HL-60 (cell line): Measurements from ENCODE around the gene PRPF6.
A peak's percentile ranks its signal among the peaks of the same experiment; 100 is the strongest.

Source experiments
- DNase-seq, 2 experiments: peaks; one replicate each; pipeline ENCODE4 v3.0.0-alpha.2; 2010 to 2020; ENCODE audit warnings: low read depth in 1 of 2, low spot score in 1 of 2
- H3K27ac ChIP-seq: fragments of 250-450 bp; sonication (Bioruptor Pico); replicated peaks from 2 replicates; pipeline ENCODE4 v1.5.1; 2020; ENCODE audit warnings: mild to moderate bottlenecking, moderate library complexity
- H3K27me3 ChIP-seq: fragments of 250-450 bp; sonication (Bioruptor Pico); 2 replicates; pipeline ENCODE4 v1.5.1; 2021; ENCODE audit warnings: mild to moderate bottlenecking, moderate library complexity; ENCODE audit not compliant: insufficient read depth, poor library complexity, severe bottlenecking
- H3K4me3 ChIP-seq: replicated peaks from 2 replicates; pipeline ENCODE4 v1.5.1; 2011; ENCODE audit warnings: mild to moderate bottlenecking, control low read depth, low read length; ENCODE audit not compliant: insufficient read depth
- GABPA ChIP-seq: IDR thresholded peaks from 2 replicates; pipeline ENCODE4 v1.6.1; 2012; ENCODE audit warnings: low read depth
- POLR2AphosphoS5 ChIP-seq: IDR thresholded peaks from 2 replicates; pipeline ENCODE4 v1.6.1; 2012; ENCODE audit warnings: low read depth
- SPI1 ChIP-seq: IDR thresholded peaks from 2 replicates; pipeline ENCODE4 v1.6.1; 2012; ENCODE audit warnings: low read depth, mild to moderate bottlenecking, borderline replicate concordance
- long read RNA-seq: library from polyadenylated mRNA; unstranded; transcript quantifications from one replicate; pipeline ENCODE4 v2.0.0, GENCODE V29; 2020
- TF ChIP-seq, protein P1 (sequence below): IDR thresholded peaks from one replicate; pipeline ENCODE4 v1.5.1; 2011; ENCODE audit warnings: low read length, control low read depth, inconsistent platforms; ENCODE audit not compliant: insufficient read depth
- TF ChIP-seq, protein P2 (sequence below): IDR thresholded peaks from 2 replicates; pipeline ENCODE4 v1.6.1; 2012; ENCODE audit warnings: low read depth; ENCODE audit not compliant: insufficient replicate concordance

PRPF6 gene, protein sequence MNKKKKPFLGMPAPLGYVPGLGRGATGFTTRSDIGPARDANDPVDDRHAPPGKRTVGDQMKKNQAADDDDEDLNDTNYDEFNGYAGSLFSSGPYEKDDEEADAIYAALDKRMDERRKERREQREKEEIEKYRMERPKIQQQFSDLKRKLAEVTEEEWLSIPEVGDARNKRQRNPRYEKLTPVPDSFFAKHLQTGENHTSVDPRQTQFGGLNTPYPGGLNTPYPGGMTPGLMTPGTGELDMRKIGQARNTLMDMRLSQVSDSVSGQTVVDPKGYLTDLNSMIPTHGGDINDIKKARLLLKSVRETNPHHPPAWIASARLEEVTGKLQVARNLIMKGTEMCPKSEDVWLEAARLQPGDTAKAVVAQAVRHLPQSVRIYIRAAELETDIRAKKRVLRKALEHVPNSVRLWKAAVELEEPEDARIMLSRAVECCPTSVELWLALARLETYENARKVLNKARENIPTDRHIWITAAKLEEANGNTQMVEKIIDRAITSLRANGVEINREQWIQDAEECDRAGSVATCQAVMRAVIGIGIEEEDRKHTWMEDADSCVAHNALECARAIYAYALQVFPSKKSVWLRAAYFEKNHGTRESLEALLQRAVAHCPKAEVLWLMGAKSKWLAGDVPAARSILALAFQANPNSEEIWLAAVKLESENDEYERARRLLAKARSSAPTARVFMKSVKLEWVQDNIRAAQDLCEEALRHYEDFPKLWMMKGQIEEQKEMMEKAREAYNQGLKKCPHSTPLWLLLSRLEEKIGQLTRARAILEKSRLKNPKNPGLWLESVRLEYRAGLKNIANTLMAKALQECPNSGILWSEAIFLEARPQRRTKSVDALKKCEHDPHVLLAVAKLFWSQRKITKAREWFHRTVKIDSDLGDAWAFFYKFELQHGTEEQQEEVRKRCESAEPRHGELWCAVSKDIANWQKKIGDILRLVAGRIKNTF
- long read RNA-seq, transcript PRPF6-201 (21 exons, 3,044 nt) = major isoform, 1,696 of 1,869 reads
- long read RNA-seq, partial matches to known transcripts = 68 of 1,869 reads
- long read RNA-seq, other reads (novel, unspliced or antisense) = 105 of 1,869 reads

DNA sequence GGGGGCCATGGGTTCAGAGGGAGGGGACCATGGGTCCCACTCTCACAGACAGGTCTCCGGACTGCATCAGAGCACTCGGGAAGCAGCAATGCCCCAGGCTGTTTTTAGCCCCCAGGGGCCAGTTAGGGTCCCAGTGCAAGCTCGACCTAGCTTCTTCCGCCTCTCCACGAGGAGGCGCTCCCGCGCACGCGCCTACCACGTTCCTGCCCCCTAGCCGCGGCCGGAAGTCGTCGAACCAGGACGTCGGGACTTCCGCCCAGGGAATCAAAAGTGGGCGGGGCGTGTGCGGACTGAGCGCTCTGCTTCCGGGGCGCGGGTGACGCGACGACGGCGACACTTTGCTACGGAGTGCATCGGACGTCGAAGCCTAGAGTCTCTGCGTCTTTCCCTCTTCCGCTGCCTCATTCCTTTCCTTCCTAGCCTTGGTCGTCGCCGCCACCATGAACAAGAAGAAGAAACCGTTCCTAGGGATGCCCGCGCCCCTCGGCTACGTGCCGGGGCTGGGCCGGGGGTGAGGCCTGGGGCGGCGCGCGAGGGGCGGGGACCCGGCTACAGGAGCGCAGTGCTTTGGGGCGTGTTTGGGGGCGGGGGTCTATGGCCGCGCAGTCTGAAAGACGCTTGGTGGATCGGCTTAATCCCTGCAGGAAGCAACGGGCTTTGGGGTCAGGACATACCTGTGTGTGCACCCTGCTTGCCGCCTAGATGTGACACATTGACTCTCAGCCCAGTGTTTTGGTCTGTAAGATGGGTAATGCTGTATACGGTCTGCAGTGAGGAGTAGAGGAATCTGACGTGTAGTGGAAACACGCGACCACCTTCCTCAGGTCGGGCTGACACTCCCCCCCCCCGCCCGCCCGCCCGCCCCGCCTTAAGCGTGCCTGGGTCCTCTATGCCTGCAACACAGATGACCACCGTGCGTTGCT is at the start of gene PRPF6:
PRPF6 (plus strand) TSS at position 327 of the 923 bp plus-strand sequence; CDS start at position 441, 114 bp downstream.
- 0 out of 2 replicates have a peak, but pooled peaks have one; percentile 69 for TF ChIP-seq POLR2AphosphoS5
- peak; percentile 67; the same call in 1 of the 2 replicates for TF ChIP-seq SPI1
- TF ChIP-seq, protein P1, sequence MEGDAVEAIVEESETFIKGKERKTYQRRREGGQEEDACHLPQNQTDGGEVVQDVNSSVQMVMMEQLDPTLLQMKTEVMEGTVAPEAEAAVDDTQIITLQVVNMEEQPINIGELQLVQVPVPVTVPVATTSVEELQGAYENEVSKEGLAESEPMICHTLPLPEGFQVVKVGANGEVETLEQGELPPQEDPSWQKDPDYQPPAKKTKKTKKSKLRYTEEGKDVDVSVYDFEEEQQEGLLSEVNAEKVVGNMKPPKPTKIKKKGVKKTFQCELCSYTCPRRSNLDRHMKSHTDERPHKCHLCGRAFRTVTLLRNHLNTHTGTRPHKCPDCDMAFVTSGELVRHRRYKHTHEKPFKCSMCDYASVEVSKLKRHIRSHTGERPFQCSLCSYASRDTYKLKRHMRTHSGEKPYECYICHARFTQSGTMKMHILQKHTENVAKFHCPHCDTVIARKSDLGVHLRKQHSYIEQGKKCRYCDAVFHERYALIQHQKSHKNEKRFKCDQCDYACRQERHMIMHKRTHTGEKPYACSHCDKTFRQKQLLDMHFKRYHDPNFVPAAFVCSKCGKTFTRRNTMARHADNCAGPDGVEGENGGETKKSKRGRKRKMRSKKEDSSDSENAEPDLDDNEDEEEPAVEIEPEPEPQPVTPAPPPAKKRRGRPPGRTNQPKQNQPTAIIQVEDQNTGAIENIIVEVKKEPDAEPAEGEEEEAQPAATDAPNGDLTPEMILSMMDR = peak; percentile 67
- TF ChIP-seq GABPA = peak; percentile 98
- TF ChIP-seq, protein P2, sequence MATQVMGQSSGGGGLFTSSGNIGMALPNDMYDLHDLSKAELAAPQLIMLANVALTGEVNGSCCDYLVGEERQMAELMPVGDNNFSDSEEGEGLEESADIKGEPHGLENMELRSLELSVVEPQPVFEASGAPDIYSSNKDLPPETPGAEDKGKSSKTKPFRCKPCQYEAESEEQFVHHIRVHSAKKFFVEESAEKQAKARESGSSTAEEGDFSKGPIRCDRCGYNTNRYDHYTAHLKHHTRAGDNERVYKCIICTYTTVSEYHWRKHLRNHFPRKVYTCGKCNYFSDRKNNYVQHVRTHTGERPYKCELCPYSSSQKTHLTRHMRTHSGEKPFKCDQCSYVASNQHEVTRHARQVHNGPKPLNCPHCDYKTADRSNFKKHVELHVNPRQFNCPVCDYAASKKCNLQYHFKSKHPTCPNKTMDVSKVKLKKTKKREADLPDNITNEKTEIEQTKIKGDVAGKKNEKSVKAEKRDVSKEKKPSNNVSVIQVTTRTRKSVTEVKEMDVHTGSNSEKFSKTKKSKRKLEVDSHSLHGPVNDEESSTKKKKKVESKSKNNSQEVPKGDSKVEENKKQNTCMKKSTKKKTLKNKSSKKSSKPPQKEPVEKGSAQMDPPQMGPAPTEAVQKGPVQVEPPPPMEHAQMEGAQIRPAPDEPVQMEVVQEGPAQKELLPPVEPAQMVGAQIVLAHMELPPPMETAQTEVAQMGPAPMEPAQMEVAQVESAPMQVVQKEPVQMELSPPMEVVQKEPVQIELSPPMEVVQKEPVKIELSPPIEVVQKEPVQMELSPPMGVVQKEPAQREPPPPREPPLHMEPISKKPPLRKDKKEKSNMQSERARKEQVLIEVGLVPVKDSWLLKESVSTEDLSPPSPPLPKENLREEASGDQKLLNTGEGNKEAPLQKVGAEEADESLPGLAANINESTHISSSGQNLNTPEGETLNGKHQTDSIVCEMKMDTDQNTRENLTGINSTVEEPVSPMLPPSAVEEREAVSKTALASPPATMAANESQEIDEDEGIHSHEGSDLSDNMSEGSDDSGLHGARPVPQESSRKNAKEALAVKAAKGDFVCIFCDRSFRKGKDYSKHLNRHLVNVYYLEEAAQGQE = no peak
- H3K27me3 ChIP-seq = no peaks in the 10 kb centered on the region
- H3K4me3 ChIP-seq = peak within 1 kb of the TSS; percentile 96
- peak; percentile 96 to 97 for DNase-seq
- peak within 1 kb of the TSS; percentile 90 for H3K27ac ChIP-seq

DNA sequence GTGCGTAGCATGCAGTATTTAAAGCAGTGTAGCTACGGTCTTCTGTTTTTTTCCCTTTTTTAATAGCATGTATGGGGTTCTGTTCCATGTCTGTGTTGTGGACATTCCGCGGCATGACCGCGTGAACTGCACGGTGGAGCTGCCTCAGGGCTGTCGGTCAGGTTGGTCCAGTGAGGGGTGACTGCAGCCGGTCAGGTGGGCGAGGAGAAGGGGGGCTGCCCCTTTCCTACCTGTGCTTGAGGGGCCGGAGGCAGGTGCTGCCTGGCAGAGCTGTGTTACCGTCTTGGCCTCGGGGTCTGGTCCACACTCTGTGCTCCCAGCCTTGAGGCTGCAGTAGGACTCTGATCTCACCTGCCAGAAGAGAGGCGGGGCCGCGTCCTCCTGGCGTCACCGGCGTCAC is 49.2 kb upstream of the PRPF6 start:
- 0 out of 2 replicates have a peak, but pooled peaks have one; percentile 21 for TF ChIP-seq POLR2AphosphoS5
- no peak for TF ChIP-seq SPI1
- no peak for DNase-seq
- Histone ChIP-seq H3K27me3 (no peaks in the 10 kb centered on the region), H3K27ac (no peak overlapping the region), H3K4me3 (no peak overlapping the region)

DNA sequence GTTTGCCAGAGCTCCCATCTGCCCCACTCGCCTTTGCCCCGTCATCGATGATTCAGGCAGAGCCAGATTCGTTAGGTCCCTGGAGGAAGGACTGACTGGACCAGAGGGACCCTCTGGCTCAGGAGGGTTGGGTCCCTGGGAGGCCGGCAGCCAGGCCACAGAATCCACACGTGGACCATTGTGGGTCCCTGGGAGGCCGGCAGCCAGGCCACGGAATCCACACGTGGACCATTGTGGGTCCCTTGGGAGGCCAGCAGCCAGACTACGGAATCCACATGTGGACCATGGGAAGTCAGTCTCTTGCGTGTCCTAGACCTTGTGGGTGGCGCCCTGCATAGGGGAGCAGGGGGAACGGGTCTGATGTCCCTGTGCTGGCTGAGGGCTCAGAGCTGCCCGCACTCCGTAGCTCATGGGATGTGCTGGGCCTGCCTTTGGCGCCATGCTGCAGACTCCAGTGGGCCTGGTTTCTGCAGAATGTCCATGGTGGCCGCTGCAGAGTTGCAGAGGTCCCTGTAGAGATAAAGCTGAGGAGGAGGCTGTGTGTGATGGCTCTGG is 48.2 kb upstream of the PRPF6 start:
- Histone ChIP-seq H3K27ac (no peak overlapping the region), H3K27me3 (no peaks in the 10 kb centered on the region), H3K4me3 (no peak overlapping the region)
- TF ChIP-seq, protein P1 = no peak
- TF ChIP-seq SPI1 (no peak), GABPA (no peak), POLR2AphosphoS5 (no peak)
- TF ChIP-seq, protein P2 = no peak
- DNase-seq = no peak
